Measurements from ENCODE around the gene TMEM203.
A peak's percentile ranks its signal among the peaks of the same experiment; 100 is the strongest.

TMEM203 gene

DNA sequence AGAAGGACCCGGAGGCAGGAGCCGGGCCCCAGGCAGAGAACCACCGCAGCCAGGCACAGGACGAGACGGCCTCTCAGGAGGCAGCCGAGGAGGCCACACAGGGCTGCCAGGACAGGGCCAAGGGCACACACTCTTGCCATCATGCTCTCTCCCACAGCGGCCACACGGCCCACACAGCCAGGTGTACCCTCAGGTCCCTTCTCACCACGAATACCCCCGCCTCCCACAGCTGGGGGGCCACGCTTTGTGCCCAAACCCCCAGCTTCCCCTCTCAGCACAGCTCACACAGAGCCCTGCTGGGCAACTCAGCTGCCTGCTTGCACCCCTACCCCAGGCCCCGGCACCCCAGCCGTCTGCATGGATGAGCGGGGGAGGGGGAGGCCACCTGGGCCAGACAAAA is 11.7 kb downstream of the TMEM203 start:
- DNase-seq = no peak

- no peak for DNase-seq
Measured at GRCh38 chr9:137192859-137193258, 12.6 kb downstream of the TMEM203 start.

GRCh38 chr9:137192448-137192780 is 13.0 kb downstream of the TMEM203 start:
- no peak for DNase-seq

DNA sequence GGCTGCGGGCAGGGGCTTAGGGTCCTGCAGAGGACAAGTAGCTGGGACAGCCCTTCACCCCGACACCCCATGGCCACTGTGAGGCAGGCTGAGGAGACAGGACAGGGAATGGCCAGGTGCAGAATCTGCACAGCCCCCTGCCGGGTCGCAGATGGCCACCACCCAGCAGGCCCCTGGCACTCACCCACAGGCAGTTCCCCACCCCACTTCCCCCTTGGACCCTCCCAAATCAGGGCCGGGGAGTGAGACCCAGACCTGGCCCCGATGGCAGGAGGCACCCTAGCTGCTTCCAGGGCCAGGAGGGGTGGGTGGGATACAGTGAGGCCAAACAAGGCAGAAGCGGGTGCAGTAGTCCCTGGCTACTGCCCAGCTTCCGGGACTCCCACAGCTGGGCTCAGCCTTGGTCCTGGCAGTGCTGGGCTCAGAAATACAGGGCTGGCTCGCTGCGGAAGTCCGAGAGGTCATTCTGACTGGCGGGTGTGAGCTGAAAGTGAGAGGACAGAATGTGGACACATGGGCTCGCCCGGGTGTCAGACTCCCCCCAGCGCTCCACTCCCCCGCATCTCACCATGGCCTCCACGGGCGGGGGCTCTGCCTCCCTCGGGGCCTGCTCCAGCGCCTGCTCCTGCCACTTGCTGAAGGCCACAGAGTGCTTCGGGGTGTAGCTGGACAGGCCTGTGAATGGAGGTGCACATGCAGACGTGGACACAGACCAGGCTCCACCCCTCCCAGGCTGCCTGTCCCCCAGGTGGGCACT is 13.6 kb downstream of the TMEM203 start:
- no peak for DNase-seq

GRCh38 chr9:137191245-137191644 is 14.2 kb downstream of the TMEM203 start:
- no peak for DNase-seq

- no peak for DNase-seq
Measured at GRCh38 chr9:137190315-137190856, 15.1 kb downstream of the TMEM203 start.

- no peak for DNase-seq
Measured at GRCh38 chr9:137189297-137190295, 15.9 kb downstream of the TMEM203 start.

DNA sequence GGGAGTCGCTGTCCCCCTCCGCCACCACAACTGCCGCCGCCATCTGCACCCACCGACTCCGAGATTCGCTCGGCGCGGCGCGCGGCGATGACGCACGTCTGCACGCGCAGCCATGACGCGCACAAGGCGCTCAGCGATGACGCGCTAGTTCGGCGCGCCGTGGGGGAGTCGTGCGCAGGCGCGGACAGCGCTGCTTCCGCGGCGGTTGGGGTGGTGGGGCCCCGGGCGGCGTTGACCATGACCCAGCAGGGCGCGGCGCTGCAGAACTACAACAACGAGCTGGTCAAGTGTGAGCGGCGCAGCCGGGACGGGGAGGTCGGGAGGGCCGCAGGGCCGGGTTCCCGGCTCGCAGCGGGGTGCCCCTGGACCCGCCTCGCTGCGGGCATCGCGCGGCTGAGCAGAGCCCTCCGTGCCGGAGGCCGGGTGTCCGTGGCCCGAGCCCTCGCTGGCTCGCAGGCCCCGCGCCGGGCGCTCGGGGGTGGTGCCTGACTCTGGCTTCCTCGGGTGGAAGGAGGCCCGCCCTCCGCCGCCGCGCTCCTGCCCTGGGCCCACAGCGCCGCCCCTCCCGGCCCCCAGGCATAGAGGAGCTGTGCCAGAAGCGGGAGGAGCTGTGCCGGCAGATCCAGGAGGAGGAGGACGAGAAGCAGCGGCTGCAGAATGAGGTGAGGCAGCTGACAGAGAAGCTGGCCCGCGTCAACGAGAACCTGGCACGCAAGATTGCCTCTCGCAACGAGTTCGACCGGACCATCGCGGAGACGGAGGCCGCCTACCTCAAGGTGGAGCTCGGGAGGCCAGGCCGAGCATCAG is 16.8 kb downstream of the TMEM203 start, which contains the start of the genes ANAPC2 and SSNA1:
Gene ANAPC2, minus strand, starts transcription at position 71 of the 807 bp plus-strand sequence. Its CDS starts 28 bp downstream, at position 43.
Gene SSNA1, plus strand, starts transcription at position 187 of the 807 bp plus-strand sequence. Its CDS starts 51 bp downstream, at position 238.
- peak; percentile 81 to 94 (median 88) for DNase-seq

DNA sequence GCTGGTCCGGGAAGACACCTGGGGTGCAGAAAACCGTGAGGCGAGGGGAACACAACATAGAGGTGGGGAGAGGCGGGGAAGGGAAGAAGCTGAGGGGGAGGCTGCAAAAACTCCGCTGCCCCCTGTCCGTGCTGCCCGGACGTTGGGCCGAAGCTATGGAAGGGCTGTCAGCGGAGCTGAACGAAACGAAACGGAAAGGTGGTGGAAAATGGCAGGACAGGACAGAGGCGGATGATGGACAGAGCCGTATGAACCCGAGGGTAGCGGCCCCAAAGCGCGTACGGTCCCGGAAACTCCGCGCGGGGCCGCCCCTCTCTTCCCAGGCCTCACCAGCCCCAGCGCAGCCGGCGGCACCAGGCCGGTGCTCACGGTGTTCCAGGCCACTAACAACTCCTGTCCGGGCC is 17.4 kb downstream of the TMEM203 start:
- DNase-seq = no peak

DNA sequence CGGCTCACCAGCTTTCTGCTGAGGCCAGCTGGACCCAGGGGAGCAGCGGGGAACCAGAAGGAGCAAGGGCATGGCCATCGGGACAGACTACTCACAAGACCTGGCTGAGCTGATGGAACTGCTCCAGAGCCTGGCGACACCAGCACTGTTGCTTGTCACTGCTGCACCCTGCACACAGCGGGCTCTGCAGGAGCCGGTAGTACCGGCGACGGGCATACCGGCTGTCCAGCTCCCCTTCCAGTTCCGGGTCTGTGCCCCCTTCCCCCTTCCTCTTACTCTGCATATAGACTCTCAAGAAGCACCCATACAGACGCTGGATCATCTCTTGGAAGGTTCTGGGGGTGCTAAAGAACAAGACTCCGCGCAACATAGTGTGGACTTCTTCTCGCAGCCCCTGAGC is 18.1 kb downstream of the TMEM203 start:
- no peak for DNase-seq

GRCh38 chr9:137186385-137186784 is 19.1 kb downstream of the TMEM203 start:
- no peak for DNase-seq

- no peak for DNase-seq
Measured at GRCh38 chr9:137185921-137186320, 19.5 kb downstream of the TMEM203 start.

DNA sequence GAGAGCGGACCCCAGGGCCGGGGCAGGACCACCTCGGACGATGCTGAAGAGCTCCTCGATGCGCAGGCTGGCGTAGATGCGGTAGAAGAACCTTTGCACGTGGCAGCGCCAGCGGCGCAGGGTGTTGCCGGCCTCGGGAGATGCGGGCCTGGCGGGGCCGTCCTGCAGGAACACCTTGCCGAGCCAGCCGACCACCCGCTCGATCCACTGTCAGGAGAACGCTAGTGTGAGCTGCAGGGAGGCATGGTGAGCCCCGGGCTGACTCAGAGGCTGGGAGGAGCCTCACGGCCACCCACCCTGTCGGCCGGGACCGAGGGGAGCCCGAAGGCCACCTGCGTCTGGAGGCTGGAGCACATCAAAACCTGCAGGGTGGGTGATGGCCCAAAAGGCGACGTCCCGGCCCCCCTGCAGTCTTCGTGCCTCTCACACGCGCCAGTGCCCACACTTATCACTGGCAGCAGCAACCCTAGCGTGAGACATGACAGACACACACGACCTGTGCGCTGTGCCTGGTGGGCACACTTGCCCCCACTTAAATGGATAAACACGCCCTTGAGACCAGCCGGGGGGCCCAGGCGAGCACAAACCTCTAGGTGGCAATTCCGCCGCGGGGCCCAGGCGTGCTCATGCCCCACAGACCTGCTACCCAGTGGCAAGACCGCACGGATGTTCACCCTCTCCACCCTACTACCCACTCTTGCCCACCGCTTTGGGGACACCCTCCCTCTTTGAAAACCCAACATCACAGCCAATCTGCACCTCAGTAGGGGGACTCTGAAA is 20.4 kb downstream of the TMEM203 start:
- DNase-seq = no peak

- DNase-seq = no peak
Measured at GRCh38 chr9:137183980-137184595, 21.4 kb downstream of the TMEM203 start.

DNA sequence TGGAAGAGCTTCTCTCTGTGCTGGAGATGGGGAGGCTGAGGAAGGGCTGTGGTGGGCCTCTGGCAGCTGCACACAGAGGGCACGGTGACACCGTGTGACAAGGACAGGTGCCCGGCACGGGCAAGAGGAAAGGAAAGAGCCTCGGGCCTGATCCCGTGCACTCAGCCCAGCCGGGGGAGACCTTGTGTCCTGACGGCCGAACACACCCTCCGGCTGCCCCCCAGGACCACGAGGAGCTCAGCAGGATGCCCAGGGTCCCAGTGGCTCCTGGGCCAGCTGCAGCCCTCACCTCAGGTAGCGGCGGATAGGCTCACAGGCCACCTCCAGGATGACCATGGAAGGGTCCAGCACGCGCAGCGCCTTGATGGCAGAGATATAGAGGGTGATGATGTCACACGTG is 22.6 kb downstream of the TMEM203 start:
- DNase-seq = no peak

- DNase-seq = no peak
Measured at GRCh38 chr9:137181680-137182079, 23.8 kb downstream of the TMEM203 start.

- DNase-seq = no peak
Measured at GRCh38 chr9:137180491-137180890, 25.0 kb downstream of the TMEM203 start.

GRCh38 chr9:137179761-137180160 is 25.7 kb downstream of the TMEM203 start:
- no peak for DNase-seq

DNA sequence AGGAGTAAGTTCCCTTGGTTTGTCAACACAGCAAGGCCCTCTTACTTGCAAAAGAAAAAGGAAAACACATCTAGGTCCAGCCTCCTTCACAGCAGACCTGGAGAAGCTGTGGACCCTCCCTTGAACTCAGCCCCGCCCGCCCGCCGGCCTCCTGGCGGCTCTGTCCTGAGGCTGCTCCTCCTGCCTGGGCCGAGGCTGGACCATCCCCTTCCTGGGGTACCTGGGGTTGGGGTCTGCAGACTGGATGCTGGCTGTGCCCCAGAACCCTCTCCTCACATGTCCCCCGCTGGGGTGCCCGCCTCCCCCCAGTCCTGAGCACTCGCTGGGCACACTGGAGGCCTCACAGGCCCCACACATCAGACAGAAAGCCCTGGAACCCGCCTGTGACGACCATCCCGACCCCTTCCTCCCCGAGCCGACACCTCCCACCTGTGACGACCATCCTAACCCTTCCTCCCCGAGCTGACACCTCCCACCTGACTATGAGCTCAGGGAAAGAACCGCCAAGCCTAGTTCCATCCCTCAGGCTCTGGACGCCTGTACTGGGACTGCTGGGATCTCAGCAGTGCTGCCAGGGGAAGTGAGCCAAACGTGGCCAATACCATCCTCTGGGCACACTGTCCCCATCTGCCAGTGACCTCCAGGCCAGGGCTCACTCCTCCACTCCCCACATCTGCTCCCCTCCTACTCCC is 26.4 kb downstream of the TMEM203 start:
- DNase-seq = no peak

- DNase-seq = no peak
Measured at GRCh38 chr9:137178201-137178938, 27.1 kb downstream of the TMEM203 start.

All from T-helper 1 cell (primary cell).